WTC11 (cell line): ENCODE data around the gene RAD51. TPM values are rescaled to one million over a fixed set of nuclear protein-coding genes. Genes with fewer than 3 reads are reported as not detected.

Source experiments
- ATAC-seq: fragments of 200-7000 bp; cut with Tn5 transposase; 2 replicates; pipeline ENCODE4 v1.10.0; 2021; ENCODE audit warnings: mild to moderate bottlenecking, moderate library complexity
- CTCF ChIA-PET: fragments of 300-600 bp; sonication (Branson Sonifier 250); formaldehyde crosslinking; loops from one replicate; lab custom pipeline; 2021; ENCODE audit warnings: antibody characterized with exemption; lab: Charles Lee
- POLR2A ChIA-PET: fragments of 350-600 bp; sonication (Branson Sonifier 250); formaldehyde crosslinking; loops from one replicate; lab custom pipeline; 2021; ENCODE audit warnings: antibody characterized with exemption; lab: Charles Lee
- DNase-seq: peaks from one replicate; pipeline ENCODE4 v3.0.0; 2021; ENCODE audit warnings: low spot score
- H3K27ac Mint-ChIP-seq: 2 replicates; pipeline ENCODE4 v1.8.0; 2021; ENCODE audit warnings: mixed read lengths
- H3K27me3 Mint-ChIP-seq: 2 replicates; pipeline ENCODE4 v1.8.0; 2021; ENCODE audit warnings: low read depth, mild to moderate bottlenecking, moderate library complexity, mixed read lengths
- H3K36me3 Mint-ChIP-seq: 2 replicates; pipeline ENCODE4 v1.8.0; 2021; ENCODE audit warnings: mixed read lengths
- H3K4me1 Mint-ChIP-seq: 2 replicates; pipeline ENCODE4 v1.8.0; 2022; ENCODE audit warnings: mixed read lengths
- H3K4me3 Mint-ChIP-seq: 2 replicates; pipeline ENCODE4 v1.8.0; 2021; ENCODE audit warnings: mild to moderate bottlenecking, moderate library complexity, mixed read lengths
- H3K9me3 Mint-ChIP-seq: 2 replicates; pipeline ENCODE4 v1.8.0; 2021; ENCODE audit warnings: mixed read lengths
- ATF1 ChIP-seq: sonication (generic); formaldehyde crosslinking; IDR thresholded peaks from 2 replicates; pipeline ENCODE4 v1.8.1; 2023; ENCODE audit warnings: mild to moderate bottlenecking, moderate library complexity, missing genetic modification reagents
- CDX4 ChIP-seq: fragments of 250-450 bp; sonication (Bioruptor Pico); IDR thresholded peaks from 2 replicates; pipeline ENCODE4 v1.9.0; 2021; ENCODE audit warnings: moderate library complexity, mild to moderate bottlenecking, inconsistent platforms, borderline replicate concordance
- CREM ChIP-seq: sonication (generic); formaldehyde crosslinking; IDR thresholded peaks from 2 replicates; pipeline ENCODE4 v1.8.1; 2022; ENCODE audit warnings: mild to moderate bottlenecking, missing genetic modification reagents, moderate library complexity
- FOXK1 ChIP-seq: sonication (generic); formaldehyde crosslinking; IDR thresholded peaks from 2 replicates; pipeline ENCODE4 v1.8.0; 2022; ENCODE audit warnings: mild to moderate bottlenecking, moderate library complexity, missing genetic modification reagents
- GRHL2 ChIP-seq: fragments of 250-450 bp; sonication (Bioruptor Pico); IDR thresholded peaks from 2 replicates; pipeline ENCODE4 v1.8.0; 2022; ENCODE audit warnings: mild to moderate bottlenecking, moderate library complexity; ENCODE audit not compliant: insufficient replicate concordance, severe bottlenecking
- HMGA2 ChIP-seq: fragments of 250-450 bp; sonication (Bioruptor Pico); IDR thresholded peaks from 2 replicates; pipeline ENCODE4 v1.4.0; 2021; ENCODE audit warnings: mild to moderate bottlenecking, moderate library complexity
- JUN ChIP-seq: sonication (generic); formaldehyde crosslinking; IDR thresholded peaks from 2 replicates; pipeline ENCODE4 v1.8.0; 2023; ENCODE audit warnings: mild to moderate bottlenecking, missing genetic modification reagents
- NFE2L1 ChIP-seq: sonication (generic); formaldehyde crosslinking; IDR thresholded peaks from 2 replicates; pipeline ENCODE4 v1.8.1; 2023; ENCODE audit warnings: missing genetic modification reagents
- NR3C1 ChIP-seq: sonication (generic); formaldehyde crosslinking; conservative IDR thresholded peaks from 2 replicates; pipeline ENCODE4 v1.8.1; 2023; ENCODE audit warnings: low read depth, mild to moderate bottlenecking, missing genetic modification reagents
- OVOL2 ChIP-seq: fragments of 250-450 bp; sonication (Bioruptor Pico); IDR thresholded peaks from 2 replicates; pipeline ENCODE4 v1.9.0; 2021; ENCODE audit warnings: mild to moderate bottlenecking, borderline replicate concordance
- PRDM15 ChIP-seq: sonication (generic); formaldehyde crosslinking; IDR thresholded peaks from 2 replicates; pipeline ENCODE4 v1.8.0; 2022; ENCODE audit warnings: missing genetic modification reagents
- PRRX2 ChIP-seq: fragments of 250-450 bp; sonication (Bioruptor Pico); IDR thresholded peaks from 2 replicates; pipeline ENCODE4 v1.8.0; 2021; ENCODE audit warnings: mild to moderate bottlenecking
- RELA ChIP-seq: sonication (generic); formaldehyde crosslinking; IDR thresholded peaks from 2 replicates; pipeline ENCODE4 v1.8.1; 2022; ENCODE audit warnings: missing genetic modification reagents, mild to moderate bottlenecking, borderline replicate concordance
- SMAD3 ChIP-seq: sonication (generic); formaldehyde crosslinking; IDR thresholded peaks from 2 replicates; pipeline ENCODE4 v1.8.0; 2022; ENCODE audit warnings: missing genetic modification reagents, mild to moderate bottlenecking, borderline replicate concordance
- TEAD4 ChIP-seq: sonication (generic); formaldehyde crosslinking; IDR thresholded peaks from 2 replicates; pipeline ENCODE4 v1.8.0; 2022; ENCODE audit warnings: mild to moderate bottlenecking, missing genetic modification reagents
- USF2 ChIP-seq: sonication (generic); formaldehyde crosslinking; IDR thresholded peaks from 2 replicates; pipeline ENCODE4 v1.8.1; 2023; ENCODE audit warnings: mild to moderate bottlenecking, missing genetic modification reagents, moderate library complexity
- ZNF121 ChIP-seq: sonication (generic); formaldehyde crosslinking; IDR thresholded peaks from 2 replicates; pipeline ENCODE4 v1.8.0; 2023; ENCODE audit warnings: missing genetic modification reagents
- ZNF396 ChIP-seq: fragments of 250-450 bp; sonication (Bioruptor Pico); IDR thresholded peaks from 2 replicates; pipeline ENCODE4 v1.8.0; 2021; ENCODE audit warnings: mild to moderate bottlenecking, moderate library complexity, borderline replicate concordance
- ZNF416 ChIP-seq: fragments of 250-450 bp; sonication (Bioruptor Pico); IDR thresholded peaks from 2 replicates; pipeline ENCODE4 v1.9.0; 2021; ENCODE audit warnings: mild to moderate bottlenecking, inconsistent platforms
- ZNF425 ChIP-seq: fragments of 250-450 bp; sonication (Bioruptor Pico); conservative IDR thresholded peaks from 2 replicates; pipeline ENCODE4 v1.9.0; 2021; ENCODE audit warnings: mild to moderate bottlenecking
- ZNF512 ChIP-seq: sonication (generic); formaldehyde crosslinking; IDR thresholded peaks from 2 replicates; pipeline ENCODE4 v1.8.1; 2022; ENCODE audit warnings: missing genetic modification reagents, borderline replicate concordance
- total RNA-seq: library from RNA; stranded (reverse); gene quantifications from 3 replicates; pipeline ENCODE4 v1.2.3, GENCODE V29; 2021

RAD51 gene
- total RNA-seq, 1 experiment from 2014 or later, result 36.4 TPM

- peak overlapping the region; percentile 99 for H3K27ac Mint-ChIP-seq
- peaks cover 5% of the 10 kb centered on the region; the same call in 1 of the 2 replicates for H3K36me3 Mint-ChIP-seq
- no peak for ATAC-seq
- peak overlapping the region; percentile 87 for H3K4me3 Mint-ChIP-seq
- TF ChIP-seq PRRX2 (CRISPR knock-in tag) (no peak), USF2 (CRISPR knock-in tag) (0 out of 2 replicates have a peak, but pooled peaks have one; percentile 13)
- peaks cover 11% of the 10 kb centered on the region; the same call in 1 of the 2 replicates for H3K4me1 Mint-ChIP-seq
- H3K27me3 Mint-ChIP-seq, result no peaks in the 10 kb centered on the region
- ChIA-PET CTCF (interaction anchor here (1.7 kb wide), 1 partner anchor 102 kb away, joined by 7 read pairs; no protein-coding TSS in a partner anchor), POLR2A (no interaction called here)
- DNase-seq, result no peak
- H3K9me3 Mint-ChIP-seq, result no peaks in the 10 kb centered on the region
These were observed 60.8 kb downstream of the RAD51 start for GRCh38 chr15:40755812-40756208.

- DNase-seq, result no peak
- H3K4me3 Mint-ChIP-seq, result no peak overlapping the region
These were observed 62.0 kb downstream of the RAD51 start for GRCh38 chr15:40756938-40757337.

More at GRCh38 chr15:40756938-40757337, 62.0 kb downstream of the RAD51 start:
- no peak for ATAC-seq
- Mint-ChIP-seq H3K9me3 (no peaks in the 10 kb centered on the region), H3K27ac (peak overlapping the region; percentile 36), H3K27me3 (0 out of 2 replicates have a peak, but pooled peaks cover 3% of the 10 kb centered on the region), H3K4me1 (peaks cover 11% of the 10 kb centered on the region; the same call in 1 of the 2 replicates), H3K36me3 (no peaks in the 10 kb centered on the region)
- CTCF ChIA-PET, result interaction anchor here (1.7 kb wide), 1 partner anchor 101 kb away, joined by 7 read pairs; no protein-coding TSS in a partner anchor
- TF ChIP-seq HMGA2 (CRISPR knock-in tag) (no peak), SMAD3 (no peak), CREM (CRISPR knock-in tag) (no peak), JUN (CRISPR knock-in tag) (no peak), ZNF396 (CRISPR knock-in tag) (no peak), NFE2L1 (CRISPR knock-in tag) (no peak), ZNF512 (CRISPR knock-in tag) (no peak), OVOL2 (CRISPR knock-in tag) (no peak), CDX4 (CRISPR knock-in tag) (no peak), FOXK1 (no peak), PRDM15 (CRISPR knock-in tag) (no peak), NR3C1 (no peak), RELA (CRISPR knock-in tag) (no peak), ZNF121 (no peak), ATF1 (no peak), ZNF416 (no peak), ZNF425 (no peak), GRHL2 (CRISPR knock-in tag) (no peak), TEAD4 (no peak)
- POLR2A ChIA-PET, result interaction anchor here (0.7 kb wide), 1 partner anchor 21 kb away, joined by 3 read pairs; no protein-coding TSS in a partner anchor
